ENCODE measurements around the gene KCNK4. TPM values are rescaled to one million over a fixed set of nuclear protein-coding genes. Genes with fewer than 3 reads are reported as not detected.

The KCNK4 gene
- polyA plus RNA-seq, 1 donor from 2014 or later, result 1.0 TPM

DNA sequence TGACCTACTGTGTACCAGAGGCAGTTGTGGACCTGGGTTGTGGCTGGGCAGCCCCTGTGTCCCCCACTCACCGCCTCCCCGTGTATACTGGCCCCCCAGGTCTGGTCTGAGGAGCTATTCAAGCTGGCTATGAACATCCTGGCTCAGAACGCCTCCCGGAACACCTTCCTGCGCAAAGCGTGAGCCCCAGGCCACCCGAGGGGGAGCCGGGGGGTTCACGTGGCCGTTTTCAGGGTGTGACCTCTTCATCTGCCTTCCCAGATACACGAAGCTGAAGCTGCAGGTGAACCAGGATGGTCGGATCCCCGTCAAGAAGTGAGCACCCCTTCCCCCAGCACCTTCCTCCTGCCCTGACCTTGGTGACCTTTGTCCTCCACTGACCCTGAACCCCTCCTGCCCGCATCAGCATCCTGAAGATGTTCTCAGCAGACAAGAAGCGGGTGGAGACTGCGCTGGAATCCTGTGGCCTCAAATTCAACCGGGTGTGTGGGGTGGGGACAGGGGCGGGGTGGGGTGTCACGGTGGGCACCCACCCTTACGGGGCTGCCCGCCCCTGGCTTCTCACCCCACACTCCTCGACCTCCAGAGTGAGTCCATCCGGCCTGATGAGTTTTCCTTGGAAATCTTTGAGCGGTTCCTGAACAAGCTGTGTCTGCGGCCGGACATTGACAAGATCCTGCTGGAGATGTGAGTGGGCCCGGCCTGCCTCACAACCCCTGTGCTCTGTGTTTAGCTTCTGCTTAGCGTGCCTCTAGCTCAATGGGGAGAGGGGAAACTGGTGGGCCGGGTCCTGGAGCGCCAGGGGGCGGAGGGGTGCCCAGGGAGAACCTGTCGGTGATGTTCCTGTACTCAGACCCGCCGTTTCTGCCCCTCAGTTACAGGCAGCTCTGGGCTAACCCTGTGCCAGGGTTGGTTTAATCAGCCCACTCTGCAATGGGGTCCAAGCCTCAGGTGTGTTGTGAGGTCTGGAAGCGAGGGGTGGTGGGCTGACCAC lies 35.7 kb upstream of the KCNK4 start:
- Histone ChIP-seq H3K79me2 (replicated peaks; ENCODE audit: insufficient read depth, low read length) (no peaks in the 10 kb centered on the region), H3K27me3 (ENCODE audit: insufficient read depth, low read depth, low read length) (peaks cover 8% of the 10 kb centered on the region), H2AFZ (ENCODE audit: low read depth, low read length) (no peak overlapping the region), H3K9me2 (ENCODE audit: insufficient read depth, low read length) (no peaks in the 10 kb centered on the region), H3K36me3 (ENCODE audit: insufficient read depth, low read length) (no peaks in the 10 kb centered on the region), H3K27ac (ENCODE audit: low read length) (no peak overlapping the region), H3K4me2 (ENCODE audit: low read length) (no peak overlapping the region), H3K4me3 (ENCODE audit: low read length) (no peak overlapping the region), H4K20me1 (ENCODE audit: insufficient read depth) (no peaks in the 10 kb centered on the region), H3F3A (ENCODE audit: insufficient read depth, low read length, poor library complexity, severe bottlenecking) (no peaks in the 10 kb centered on the region), H3K9ac (ENCODE audit: low read length) (no peak overlapping the region), H3K9me3 (ENCODE audit: low read length) (no peaks in the 10 kb centered on the region)
- TF ChIP-seq, protein P1, sequence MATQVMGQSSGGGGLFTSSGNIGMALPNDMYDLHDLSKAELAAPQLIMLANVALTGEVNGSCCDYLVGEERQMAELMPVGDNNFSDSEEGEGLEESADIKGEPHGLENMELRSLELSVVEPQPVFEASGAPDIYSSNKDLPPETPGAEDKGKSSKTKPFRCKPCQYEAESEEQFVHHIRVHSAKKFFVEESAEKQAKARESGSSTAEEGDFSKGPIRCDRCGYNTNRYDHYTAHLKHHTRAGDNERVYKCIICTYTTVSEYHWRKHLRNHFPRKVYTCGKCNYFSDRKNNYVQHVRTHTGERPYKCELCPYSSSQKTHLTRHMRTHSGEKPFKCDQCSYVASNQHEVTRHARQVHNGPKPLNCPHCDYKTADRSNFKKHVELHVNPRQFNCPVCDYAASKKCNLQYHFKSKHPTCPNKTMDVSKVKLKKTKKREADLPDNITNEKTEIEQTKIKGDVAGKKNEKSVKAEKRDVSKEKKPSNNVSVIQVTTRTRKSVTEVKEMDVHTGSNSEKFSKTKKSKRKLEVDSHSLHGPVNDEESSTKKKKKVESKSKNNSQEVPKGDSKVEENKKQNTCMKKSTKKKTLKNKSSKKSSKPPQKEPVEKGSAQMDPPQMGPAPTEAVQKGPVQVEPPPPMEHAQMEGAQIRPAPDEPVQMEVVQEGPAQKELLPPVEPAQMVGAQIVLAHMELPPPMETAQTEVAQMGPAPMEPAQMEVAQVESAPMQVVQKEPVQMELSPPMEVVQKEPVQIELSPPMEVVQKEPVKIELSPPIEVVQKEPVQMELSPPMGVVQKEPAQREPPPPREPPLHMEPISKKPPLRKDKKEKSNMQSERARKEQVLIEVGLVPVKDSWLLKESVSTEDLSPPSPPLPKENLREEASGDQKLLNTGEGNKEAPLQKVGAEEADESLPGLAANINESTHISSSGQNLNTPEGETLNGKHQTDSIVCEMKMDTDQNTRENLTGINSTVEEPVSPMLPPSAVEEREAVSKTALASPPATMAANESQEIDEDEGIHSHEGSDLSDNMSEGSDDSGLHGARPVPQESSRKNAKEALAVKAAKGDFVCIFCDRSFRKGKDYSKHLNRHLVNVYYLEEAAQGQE (IDR thresholded peaks at IDR 0.05; ENCODE audit: borderline replicate concordance), result no peak
- TF ChIP-seq EZH2 (IDR thresholded peaks at IDR 0.05; ENCODE audit: borderline replicate concordance, insufficient read depth, low read length, poor library complexity, severe bottlenecking), result no peak
- TF ChIP-seq, protein P2, sequence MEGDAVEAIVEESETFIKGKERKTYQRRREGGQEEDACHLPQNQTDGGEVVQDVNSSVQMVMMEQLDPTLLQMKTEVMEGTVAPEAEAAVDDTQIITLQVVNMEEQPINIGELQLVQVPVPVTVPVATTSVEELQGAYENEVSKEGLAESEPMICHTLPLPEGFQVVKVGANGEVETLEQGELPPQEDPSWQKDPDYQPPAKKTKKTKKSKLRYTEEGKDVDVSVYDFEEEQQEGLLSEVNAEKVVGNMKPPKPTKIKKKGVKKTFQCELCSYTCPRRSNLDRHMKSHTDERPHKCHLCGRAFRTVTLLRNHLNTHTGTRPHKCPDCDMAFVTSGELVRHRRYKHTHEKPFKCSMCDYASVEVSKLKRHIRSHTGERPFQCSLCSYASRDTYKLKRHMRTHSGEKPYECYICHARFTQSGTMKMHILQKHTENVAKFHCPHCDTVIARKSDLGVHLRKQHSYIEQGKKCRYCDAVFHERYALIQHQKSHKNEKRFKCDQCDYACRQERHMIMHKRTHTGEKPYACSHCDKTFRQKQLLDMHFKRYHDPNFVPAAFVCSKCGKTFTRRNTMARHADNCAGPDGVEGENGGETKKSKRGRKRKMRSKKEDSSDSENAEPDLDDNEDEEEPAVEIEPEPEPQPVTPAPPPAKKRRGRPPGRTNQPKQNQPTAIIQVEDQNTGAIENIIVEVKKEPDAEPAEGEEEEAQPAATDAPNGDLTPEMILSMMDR (IDR thresholded peaks at IDR 0.05; ENCODE audit: poor library complexity, severe bottlenecking), result no peak

DNA sequence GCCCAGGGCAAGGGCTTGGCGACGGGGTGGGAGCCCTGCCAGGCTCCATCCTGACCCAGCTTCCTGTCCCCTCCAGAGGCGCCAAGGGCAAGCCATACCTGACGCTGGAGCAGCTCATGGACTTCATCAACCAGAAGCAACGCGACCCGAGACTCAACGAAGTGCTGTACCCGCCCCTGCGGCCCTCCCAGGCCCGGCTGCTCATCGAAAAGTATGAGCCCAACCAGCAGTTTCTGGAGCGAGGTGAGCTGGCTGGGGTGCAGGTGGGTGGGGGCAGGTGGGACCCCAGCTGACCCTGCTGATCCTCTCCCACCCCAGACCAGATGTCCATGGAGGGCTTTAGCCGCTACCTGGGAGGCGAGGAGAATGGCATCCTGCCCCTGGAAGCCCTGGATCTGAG lies 34.8 kb upstream of the KCNK4 start:
- Histone ChIP-seq H2AFZ (ENCODE audit: low read depth, low read length) (no peak overlapping the region), H4K20me1 (ENCODE audit: insufficient read depth) (no peaks in the 10 kb centered on the region), H3K36me3 (ENCODE audit: insufficient read depth, low read length) (no peaks in the 10 kb centered on the region), H3K9me2 (ENCODE audit: insufficient read depth, low read length) (no peaks in the 10 kb centered on the region), H3K9me3 (ENCODE audit: low read length) (no peaks in the 10 kb centered on the region), H3K9ac (ENCODE audit: low read length) (no peak overlapping the region), H3K4me3 (ENCODE audit: low read length) (no peak overlapping the region), H3K79me2 (replicated peaks; ENCODE audit: insufficient read depth, low read length) (no peaks in the 10 kb centered on the region), H3K27ac (ENCODE audit: low read length) (no peak overlapping the region), H3K27me3 (ENCODE audit: insufficient read depth, low read depth, low read length) (peaks cover 6% of the 10 kb centered on the region), H3F3A (ENCODE audit: insufficient read depth, low read length, poor library complexity, severe bottlenecking) (no peaks in the 10 kb centered on the region), H3K4me2 (ENCODE audit: low read length) (no peak overlapping the region)
- TF ChIP-seq TAF1 (IDR thresholded peaks at IDR 0.05; ENCODE audit: low read depth), result no peak
- no peak for TF ChIP-seq POLR2AphosphoS5 (IDR thresholded peaks at IDR 0.05)
- TF ChIP-seq, protein P1 (IDR thresholded peaks at IDR 0.05; ENCODE audit: borderline replicate concordance), result no peak
- TF ChIP-seq EZH2 (IDR thresholded peaks at IDR 0.05; ENCODE audit: borderline replicate concordance, insufficient read depth, low read length, poor library complexity, severe bottlenecking), result no peak
- TF ChIP-seq MXI1 (conservative IDR thresholded peaks at IDR 0.05; ENCODE audit: poor library complexity, severe bottlenecking), result no peak
- TF ChIP-seq, protein P2 (IDR thresholded peaks at IDR 0.05; ENCODE audit: poor library complexity, severe bottlenecking), result no peak
- no peak for TF ChIP-seq EP300 (conservative IDR thresholded peaks at IDR 0.05; ENCODE audit: poor library complexity, severe bottlenecking)
- no peak for TF ChIP-seq RAD21 (conservative IDR thresholded peaks at IDR 0.05)
- TF ChIP-seq SMC3 (conservative IDR thresholded peaks at IDR 0.05; ENCODE audit: poor library complexity), result no peak

Data from neural cell (in vitro differentiated cells).